SHP77 treated with DMSO at 0.1 percent for 48 hours (cell line): ENCODE data around the gene ZRANB3.
"Not testable (repeated sequence)": the region's sequence is repeated elsewhere in the genome, so short reads cannot be mapped to it uniquely, and the experiment has no call there.

Experiments
- DNase-seq: peaks from one replicate; lab custom pipeline; 2025; lab: John Stamatoyannopoulos, UW

ZRANB3 gene

GRCh38 chr2:135125940-135126339, 405.1 kb downstream of the ZRANB3 start:
- no peak for DNase-seq

- no peak for DNase-seq
Measured at GRCh38 chr2:135124924-135125886, 405.8 kb downstream of the ZRANB3 start.

GRCh38 chr2:135121658-135122039, 409.4 kb downstream of the ZRANB3 start:
- not testable (repeated sequence) for DNase-seq

DNA sequence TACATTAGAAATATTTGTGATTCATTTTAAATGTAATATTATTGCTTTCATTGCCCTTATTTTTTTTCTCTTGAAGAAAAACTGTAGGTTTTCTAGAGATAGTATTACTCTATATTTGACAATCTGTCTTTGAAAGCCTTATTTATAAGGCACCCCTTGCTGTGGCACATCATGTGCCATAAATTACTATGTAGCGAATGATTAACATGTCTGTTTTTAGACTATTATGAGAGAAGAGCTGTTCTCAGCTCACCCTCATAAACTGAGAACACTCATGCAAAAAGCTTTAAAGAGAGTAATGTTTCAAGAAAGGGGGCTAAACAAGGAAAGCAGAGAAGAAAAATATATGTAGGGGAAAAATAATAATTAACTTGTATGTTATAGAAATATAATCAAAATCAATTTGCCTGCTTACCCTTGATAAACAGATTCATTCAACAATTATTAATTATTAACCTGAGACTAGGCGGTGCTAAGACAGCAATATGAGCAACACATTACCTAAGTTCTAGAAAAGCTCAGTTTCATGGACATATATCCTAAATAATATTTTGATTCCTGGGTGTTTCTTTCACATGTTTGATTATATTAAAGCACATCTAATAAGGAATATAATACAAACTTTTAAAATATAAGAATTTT, 409.9 kb downstream of the ZRANB3 start:
- DNase-seq, result no peak

GRCh38 chr2:135119582-135119981, 411.4 kb downstream of the ZRANB3 start:
- no peak for DNase-seq

GRCh38 chr2:135113322-135113721, 417.7 kb downstream of the ZRANB3 start:
- no peak for DNase-seq

DNA sequence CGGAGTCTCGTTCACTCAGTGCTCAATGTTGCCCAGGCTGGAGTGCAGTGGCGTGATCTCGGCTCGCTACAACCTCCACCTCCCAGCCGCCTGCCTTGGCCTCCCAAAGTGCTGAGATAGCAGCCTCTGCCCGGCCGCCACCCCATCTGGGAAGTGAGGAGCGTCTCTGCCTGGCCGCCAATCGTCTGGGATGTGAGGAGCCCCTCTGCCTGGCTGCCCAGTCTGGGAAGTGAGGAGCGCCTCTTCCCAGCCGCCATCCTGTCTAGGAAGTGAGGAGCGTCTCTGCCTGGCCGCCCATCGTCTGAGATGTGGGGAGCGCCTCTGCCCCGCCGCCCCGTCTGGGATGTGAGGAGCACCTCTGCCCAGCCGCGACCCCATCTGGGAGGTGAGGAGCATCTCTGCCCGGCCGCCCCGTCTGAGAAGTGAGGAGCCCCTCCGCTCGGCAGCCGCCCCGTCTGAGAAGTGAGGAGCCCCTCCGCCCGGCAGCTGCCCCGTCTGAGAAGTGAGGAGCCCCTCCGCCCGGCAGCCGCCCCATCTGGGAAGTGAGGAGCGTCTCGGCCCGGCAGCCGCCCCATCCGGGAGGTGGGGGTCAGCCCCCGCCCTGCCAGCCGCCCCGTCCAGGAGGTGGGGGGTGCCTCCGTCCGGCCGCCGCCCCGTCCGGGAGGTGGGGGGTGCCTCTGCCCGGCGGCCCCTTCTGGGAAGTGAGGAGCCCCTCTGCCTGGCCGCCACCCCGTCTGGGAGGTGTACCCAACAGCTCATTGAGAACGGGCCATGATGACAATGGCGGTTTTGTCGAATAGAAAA, 425.3 kb downstream of the ZRANB3 start:
- DNase-seq, result not testable (repeated sequence)

GRCh38 chr2:135103843-135104242, 427.2 kb downstream of the ZRANB3 start:
- DNase-seq, result no peak

GRCh38 chr2:135099802-135100483, 431.1 kb downstream of the ZRANB3 start:
- DNase-seq, result no peak

DNA sequence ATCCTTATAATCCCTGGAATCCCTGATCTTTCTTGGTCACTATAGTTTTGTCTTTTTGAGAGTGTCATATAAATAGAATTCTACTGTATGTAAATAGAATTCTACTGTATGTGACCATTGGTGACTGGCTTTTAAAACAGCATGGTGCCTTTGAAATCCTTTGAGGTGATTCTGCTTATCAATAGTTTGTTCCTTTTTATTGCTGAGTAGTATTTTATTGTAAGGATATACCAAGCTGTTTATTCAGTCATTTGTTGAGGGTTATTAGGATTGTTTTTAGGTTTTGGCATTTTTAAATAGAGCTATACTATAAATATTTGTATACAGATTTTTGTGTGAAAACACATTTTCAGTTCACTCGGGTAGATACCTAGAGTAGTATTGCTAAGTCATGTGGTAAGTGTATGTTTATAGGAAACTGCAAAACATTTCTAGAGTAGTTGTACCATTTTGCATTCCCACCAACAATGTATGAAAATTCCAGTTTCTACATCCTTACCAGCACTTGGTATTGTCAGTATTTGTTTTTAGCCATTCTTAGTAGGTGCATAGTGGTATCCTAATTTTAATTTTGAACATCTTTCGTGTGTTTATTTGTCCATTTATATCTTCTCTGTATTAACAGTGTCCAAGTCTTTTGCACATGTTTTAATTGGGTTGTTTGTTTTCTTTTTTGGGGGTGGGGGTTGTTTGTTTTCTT, 433.3 kb downstream of the ZRANB3 start:
- DNase-seq, result no peak

DNA sequence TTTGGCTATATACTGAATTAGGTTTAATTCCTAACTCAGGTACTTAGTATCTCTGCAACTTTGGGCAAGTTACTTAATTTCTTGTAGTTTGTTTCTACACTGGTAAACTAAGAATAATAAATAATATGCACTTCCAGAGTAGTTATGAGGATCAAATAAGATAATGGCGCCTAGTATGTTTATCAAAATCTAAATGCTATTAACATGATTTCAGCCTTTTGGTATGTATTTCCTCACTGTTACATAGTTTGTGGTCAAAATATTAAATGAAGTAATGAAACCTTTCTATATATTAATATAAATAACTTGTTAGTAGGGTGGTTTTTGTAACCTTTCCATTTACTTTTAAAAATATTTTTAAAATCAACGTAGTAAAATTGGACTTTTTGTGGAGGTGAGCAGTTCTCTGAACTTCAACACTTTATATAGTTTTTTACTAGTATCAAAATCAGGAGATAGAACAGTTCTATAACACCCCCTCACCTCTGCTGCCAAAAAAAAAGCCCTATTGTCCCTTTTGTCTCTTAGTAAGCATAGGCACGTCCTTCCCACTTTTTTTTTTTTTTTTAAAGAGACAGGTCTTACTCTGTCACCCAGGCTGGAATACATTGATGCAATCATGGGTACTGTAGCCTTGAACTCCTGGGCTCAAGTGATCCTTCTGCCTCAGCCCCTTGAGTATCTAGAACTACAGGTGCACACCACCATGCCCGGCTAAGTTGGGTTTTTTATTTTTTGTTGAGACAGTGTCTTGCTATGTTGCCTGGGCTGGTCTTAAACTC, 434.2 kb downstream of the ZRANB3 start:
- no peak for DNase-seq

- no peak for DNase-seq
Measured at GRCh38 chr2:135095591-135095990, 435.4 kb downstream of the ZRANB3 start.

DNA sequence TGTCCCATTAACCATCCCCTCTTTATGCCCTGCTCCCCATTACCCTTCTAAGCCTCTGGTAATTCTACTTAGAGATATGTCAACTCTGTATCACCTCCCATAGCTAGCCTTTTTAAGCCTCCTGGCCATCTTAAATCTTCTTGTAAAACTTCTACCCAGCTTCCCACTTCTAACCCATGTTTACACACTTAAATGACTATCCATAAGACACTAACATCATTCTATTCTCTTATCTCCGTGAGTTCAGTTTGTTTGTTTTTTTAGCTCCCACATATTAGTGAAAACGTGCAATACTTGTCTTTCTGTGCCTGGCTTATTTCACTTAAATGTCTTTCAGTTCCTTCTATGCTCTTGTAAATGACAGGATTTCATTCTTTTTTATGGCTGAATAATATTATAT, 436.5 kb downstream of the ZRANB3 start:
- no peak for DNase-seq

- no peak for DNase-seq
Measured at GRCh38 chr2:135093670-135094330, 437.2 kb downstream of the ZRANB3 start.

- DNase-seq, result no peak
Measured at GRCh38 chr2:135093193-135093592, 437.8 kb downstream of the ZRANB3 start.

- no peak for DNase-seq
Measured at GRCh38 chr2:135091681-135092080, 439.3 kb downstream of the ZRANB3 start.

DNA sequence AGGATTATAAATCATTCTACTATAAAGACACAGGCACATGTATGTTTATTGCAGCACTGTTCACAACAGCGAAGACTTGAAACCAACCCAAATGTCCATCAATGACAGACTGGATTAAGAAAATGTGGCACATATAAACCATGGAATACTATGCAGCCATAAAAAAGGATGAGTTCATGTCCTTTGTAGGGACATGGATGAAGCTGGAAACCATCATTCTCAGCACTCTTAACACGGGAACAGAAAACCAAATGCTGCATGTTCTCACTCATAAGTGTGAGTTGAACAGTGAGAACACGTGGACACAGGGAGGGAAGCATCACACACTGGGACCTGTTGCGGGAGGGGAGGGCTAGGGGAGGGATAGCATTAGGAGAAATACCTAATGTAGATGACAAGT, 441.4 kb downstream of the ZRANB3 start:
- not testable (repeated sequence) for DNase-seq
